WTC11 (cell line): ENCODE measurements around the gene AFF3.

Source experiments
- CTCF ChIP-seq: fragments of 200-600 bp; IDR thresholded peaks from 2 replicates; pipeline ENCODE4 v1.8.0; 2022; ENCODE audit warnings: antibody characterized with exemption
- JUN ChIP-seq: sonication (generic); formaldehyde crosslinking; IDR thresholded peaks from 2 replicates; pipeline ENCODE4 v1.8.0; 2023; ENCODE audit warnings: mild to moderate bottlenecking, missing genetic modification reagents
- ZBTB43 ChIP-seq: sonication (generic); formaldehyde crosslinking; IDR thresholded peaks from 2 replicates; pipeline ENCODE4 v1.8.1; 2023; ENCODE audit warnings: mild to moderate bottlenecking, missing genetic modification reagents
- ZNF263 ChIP-seq: sonication (generic); formaldehyde crosslinking; IDR thresholded peaks from 2 replicates; pipeline ENCODE4 v1.8.1; 2022; ENCODE audit warnings: low read depth, mild to moderate bottlenecking, moderate library complexity, missing genetic modification reagents

DNA sequence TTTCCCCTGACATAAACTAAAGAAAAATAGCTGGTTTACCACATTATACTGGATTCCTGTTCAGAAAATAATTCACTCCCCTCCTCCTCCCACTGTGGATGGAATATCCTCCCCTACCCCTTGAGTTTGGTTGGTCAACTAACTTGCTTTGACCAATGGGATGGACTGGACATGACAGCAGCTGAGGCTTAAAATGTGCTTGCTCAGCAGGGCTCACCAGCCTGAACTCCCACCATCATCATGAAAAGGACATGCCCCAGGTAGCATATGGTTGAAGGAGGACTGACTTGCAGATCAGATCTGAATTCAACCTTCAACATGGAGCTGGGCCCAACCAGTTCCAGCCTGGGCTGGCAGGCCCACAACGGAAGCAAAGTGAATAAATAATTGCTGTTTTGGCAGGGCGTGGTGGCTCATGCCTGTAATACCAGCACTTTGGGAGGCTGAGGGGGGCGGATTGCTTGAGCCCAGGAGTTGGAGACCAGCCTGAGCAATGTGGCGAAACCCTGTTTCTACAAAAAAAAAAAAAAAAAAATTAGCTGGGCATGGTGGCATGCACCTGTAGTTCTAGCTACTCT, 284.4 kb downstream of the AFF3 start:
- TF ChIP-seq CTCF (no peak), JUN (CRISPR knock-in tag) (no peak), ZBTB43 (CRISPR knock-in tag) (no peak), ZNF263 (CRISPR knock-in tag) (no peak)
